H1 (cell line): ENCODE data around the gene ROR1. TPM values are rescaled to one million over a fixed set of nuclear protein-coding genes. Genes with fewer than 3 reads are reported as not detected.
A peak's percentile ranks its signal among the peaks of the same experiment; 100 is the strongest.

ENCODE experiments used
- CTCF ChIA-PET: fragments of 300-600 bp; sonication (Branson Sonifier 250); formaldehyde crosslinking; loops from one replicate; lab custom pipeline; 2021; ENCODE audit not compliant: partially characterized antibody; lab: Charles Lee
- POLR2A ChIA-PET: fragments of 300-600 bp; sonication (Branson Sonifier 250); formaldehyde crosslinking; loops from one replicate; lab custom pipeline; 2021; ENCODE audit warnings: inconsistent platforms; ENCODE audit not compliant: partially characterized antibody; lab: Charles Lee
- DNase-seq, 2 experiments: peaks; one replicate each; pipeline versions ENCODE4 v3.0.0 to v3.0.0-alpha.2; 2010 to 2022; ENCODE audit warnings: low spot score in 2 of 2, low read depth in 1 of 2, mixed read lengths in 1 of 2
- FAIRE-seq: peaks from 2 replicates; lab custom pipeline; 2011; peaks lifted over from hg19 to GRCh38; lab: Jason Lieb, UNC
- H2AFZ ChIP-seq: 2 replicates; pipeline ENCODE4 v1.8.1; 2012; ENCODE audit warnings: low read length, inconsistent platforms
- H2AK5ac ChIP-seq: 2 replicates; pipeline ENCODE4 v1.6.1; 2013; ENCODE audit warnings: low read depth, low read length
- H2BK120ac ChIP-seq: replicated peaks from 2 replicates; pipeline ENCODE3; 2013; ENCODE audit warnings: low read depth, low read length, inconsistent platforms
- H2BK12ac ChIP-seq: 2 replicates; pipeline ENCODE4 v1.6.1; 2013; ENCODE audit warnings: low read depth, low read length
- H2BK15ac ChIP-seq: 2 replicates; pipeline ENCODE4 v1.6.1; 2013; ENCODE audit warnings: low read length
- H2BK20ac ChIP-seq: 2 replicates; pipeline ENCODE4 v1.6.1; 2013; ENCODE audit warnings: low read length
- H2BK5ac ChIP-seq: 2 replicates; pipeline ENCODE4 v1.6.1; 2013; ENCODE audit warnings: low read depth, low read length
- H3K14ac ChIP-seq: 2 replicates; pipeline ENCODE4 v1.6.1; 2013; ENCODE audit warnings: inconsistent platforms; ENCODE audit not compliant: insufficient read length
- H3K18ac ChIP-seq: 2 replicates; pipeline ENCODE4 v1.6.1; 2013; ENCODE audit warnings: low read length; ENCODE audit errors: extremely low read depth
- H3K23ac ChIP-seq: 2 replicates; pipeline ENCODE4 v1.6.1; 2013; ENCODE audit warnings: inconsistent platforms; ENCODE audit not compliant: insufficient read length
- H3K23me2 ChIP-seq: 2 replicates; pipeline ENCODE4 v1.6.1; 2013; ENCODE audit warnings: low read depth, low read length
- H3K27ac ChIP-seq: 2 replicates; pipeline ENCODE4 v1.6.1; 2011; ENCODE audit warnings: low read depth, low read length, inconsistent platforms
- H3K27me3 ChIP-seq, 4 experiments: replicated peaks in 1 of 4; 1 replicate in 1 of 4; 2 replicates in 3 of 4; pipeline versions ENCODE4 v1.6.1 to v1.8.1; 2011 to 2013; ENCODE audit warnings: low read length in 3 of 4, mild to moderate bottlenecking in 3 of 4, inconsistent platforms in 2 of 4, mixed read lengths in 2 of 4, moderate library complexity in 1 of 4; ENCODE audit not compliant: control insufficient read depth in 3 of 4, insufficient read depth in 3 of 4; ENCODE audit errors: extremely low read depth in 1 of 4
- H3K36me3 ChIP-seq, 4 experiments: 2 replicates each; pipeline versions ENCODE4 v1.6.1 to v1.8.1; 2011 to 2013; ENCODE audit warnings: mild to moderate bottlenecking in 4 of 4, low read length in 3 of 4, moderate library complexity in 2 of 4, control low read depth in 1 of 4, inconsistent platforms in 1 of 4; ENCODE audit not compliant: insufficient read depth in 4 of 4, control insufficient read depth in 2 of 4
- H3K4ac ChIP-seq: replicated peaks from 2 replicates; pipeline ENCODE3; 2013; ENCODE audit warnings: low read length, low read depth, mixed read lengths, inconsistent platforms; ENCODE audit not compliant: insufficient read length
- H3K4me1 ChIP-seq, 4 experiments: replicated peaks in 1 of 4; 1 replicate in 1 of 4; 2 replicates in 3 of 4; pipeline versions ENCODE4 v1.6.1 to v1.8.1; 2011 to 2013; ENCODE audit warnings: low read length in 3 of 4, inconsistent platforms in 2 of 4, mixed read lengths in 1 of 4; ENCODE audit not compliant: insufficient read depth in 4 of 4, control insufficient read depth in 3 of 4
- H3K4me2 ChIP-seq, 2 experiments: 2 replicates each; pipeline versions ENCODE4 v1.6.1 to v1.8.1; 2011 to 2013; ENCODE audit warnings: low read depth in 2 of 2, low read length in 2 of 2, control low read depth in 1 of 2, inconsistent platforms in 1 of 2, mild to moderate bottlenecking in 1 of 2; ENCODE audit not compliant: insufficient read depth in 1 of 2
- H3K4me3 ChIP-seq, 4 experiments: fragments of 200-600, 300-600 bp in 1 of 4; sonication (generic), shearing (Covaris generic), sonication (Bioruptor Twin) in 1 of 4; 2 replicates each; pipeline versions ENCODE4 v1.5.1 to v1.8.1; 2011 to 2016; ENCODE audit warnings: low read length in 4 of 4, low read depth in 3 of 4, control low read depth in 2 of 4, inconsistent platforms in 2 of 4, mild to moderate bottlenecking in 2 of 4, mixed read lengths in 1 of 4, moderate library complexity in 1 of 4; ENCODE audit not compliant: insufficient read depth in 2 of 4; ENCODE audit errors: extremely low read depth in 1 of 4
- H3K56ac ChIP-seq: replicated peaks from 2 replicates; pipeline ENCODE3; 2013; ENCODE audit warnings: low read depth, mild to moderate bottlenecking, mixed read lengths, low read length, inconsistent platforms; ENCODE audit not compliant: insufficient read length
- H3K79me1 ChIP-seq: 2 replicates; pipeline ENCODE4 v1.6.1; 2013; ENCODE audit warnings: low read depth, low read length, control low read depth
- H3K79me2 ChIP-seq, 2 experiments: 2 replicates each; pipeline versions ENCODE4 v1.6.1 to v1.8.1; 2012 to 2013; ENCODE audit warnings: low read length in 2 of 2, mild to moderate bottlenecking in 2 of 2, inconsistent platforms in 1 of 2; ENCODE audit not compliant: insufficient read depth in 2 of 2, control insufficient read depth in 1 of 2
- H3K9ac ChIP-seq, 4 experiments: replicated peaks in 1 of 4; 1 replicate in 1 of 4; 2 replicates in 3 of 4; pipeline versions ENCODE4 v1.6.1 to v1.8.1; 2011 to 2013; ENCODE audit warnings: low read depth in 3 of 4, low read length in 3 of 4, control low read depth in 2 of 4, mild to moderate bottlenecking in 2 of 4, moderate library complexity in 2 of 4, inconsistent platforms in 1 of 4; ENCODE audit errors: extremely low read depth in 1 of 4
- H3K9me3 ChIP-seq, 2 experiments: 2 replicates each; pipeline versions ENCODE4 v1.6.1 to v1.8.1; 2012 to 2013; ENCODE audit warnings: mild to moderate bottlenecking in 2 of 2, moderate library complexity in 2 of 2, control low read depth in 1 of 2, inconsistent platforms in 1 of 2, low read depth in 1 of 2, low read length in 1 of 2, mixed read lengths in 1 of 2; ENCODE audit not compliant: insufficient read depth in 2 of 2
- H4K20me1 ChIP-seq, 2 experiments: replicated peaks in 1 of 2; 2 replicates each; pipeline versions ENCODE3 to v1.8.1; 2011 to 2013; ENCODE audit warnings: inconsistent platforms in 2 of 2, low read length in 2 of 2, mild to moderate bottlenecking in 1 of 2; ENCODE audit not compliant: insufficient read depth in 2 of 2, control insufficient read depth in 1 of 2
- H4K5ac ChIP-seq: 2 replicates; pipeline ENCODE4 v1.6.1; 2013; ENCODE audit warnings: low read length, low read depth, mixed read lengths, inconsistent platforms; ENCODE audit not compliant: insufficient read length
- H4K8ac ChIP-seq: 2 replicates; pipeline ENCODE4 v1.8.0; 2013; ENCODE audit warnings: mild to moderate bottlenecking, moderate library complexity, low read length, inconsistent platforms; ENCODE audit not compliant: insufficient read depth; ENCODE audit errors: extremely low read depth
- H4K91ac ChIP-seq: replicated peaks from 2 replicates; pipeline ENCODE3; 2013; ENCODE audit warnings: low read length, mixed read lengths, inconsistent platforms; ENCODE audit not compliant: insufficient read length
- ASH2L ChIP-seq: fragments of 200-600, 300-600 bp; sonication (generic); IDR thresholded peaks from one replicate; pipeline ENCODE4 v1.7.1; 2017; ENCODE audit warnings: low read length
- BRCA1 ChIP-seq: IDR thresholded peaks from 2 replicates; pipeline ENCODE4 v1.6.1; 2012; ENCODE audit warnings: low read depth, low read length, improper control_type of control experiment
- CBX5 ChIP-seq: fragments of 300-800, 300-1000 bp; sonication (generic); IDR thresholded peaks from 2 replicates; pipeline ENCODE4 v1.7.1; 2016; ENCODE audit warnings: antibody characterized with exemption, low read length, low read depth
- EGR1 ChIP-seq: IDR thresholded peaks from 2 replicates; pipeline ENCODE4 v1.6.1; 2011; ENCODE audit warnings: low read depth, low read length, borderline replicate concordance
- EP300 ChIP-seq, 2 experiments: IDR thresholded peaks; 1 replicate in 1 of 2; 2 replicates in 1 of 2; pipeline ENCODE4 v1.6.1; 2011 to 2012; ENCODE audit warnings: low read depth in 2 of 2, low read length in 2 of 2, mild to moderate bottlenecking in 2 of 2, borderline replicate concordance in 1 of 2, inconsistent platforms in 1 of 2, moderate library complexity in 1 of 2
- HDAC6 ChIP-seq: IDR thresholded peaks from one replicate; pipeline ENCODE4 v1.7.1; 2012; ENCODE audit warnings: low read depth, mild to moderate bottlenecking, inconsistent platforms, low read length, moderate library complexity
- RBBP5 ChIP-seq: IDR thresholded peaks from 2 replicates; pipeline ENCODE4 v1.7.1; 2012; ENCODE audit warnings: low read depth, mild to moderate bottlenecking, inconsistent platforms, low read length, moderate library complexity, borderline replicate concordance
- SAP30 ChIP-seq: fragments of 300-600 bp; sonication (generic); IDR thresholded peaks from 2 replicates; pipeline ENCODE4 v1.7.1; 2012; ENCODE audit warnings: low read length, moderate library complexity, mild to moderate bottlenecking, inconsistent platforms; ENCODE audit not compliant: insufficient read depth, insufficient replicate concordance
- SIRT6 ChIP-seq: IDR thresholded peaks from one replicate; pipeline ENCODE4 v1.7.1; 2012; ENCODE audit warnings: low read length, inconsistent platforms
- TAF7 ChIP-seq: optimal IDR thresholded peaks from 2 replicates; pipeline ENCODE3; 2011; ENCODE audit warnings: low read depth, mild to moderate bottlenecking, inconsistent platforms, low read length, moderate library complexity, borderline replicate concordance
- TBP ChIP-seq: IDR thresholded peaks from 2 replicates; pipeline ENCODE4 v1.6.1; 2011; ENCODE audit warnings: low read depth, low read length, improper control_type of control experiment
- ZNF274 ChIP-seq: IDR thresholded peaks from 2 replicates; pipeline ENCODE4 v1.7.0; 2012; ENCODE audit warnings: low read length, borderline replicate concordance; ENCODE audit errors: extremely low read depth
- whole genome bisulfite sequencing, 2 experiments: shearing (Covaris generic) in 1 of 2; methylation state at CpG; one replicate each; pipeline versions ENCODE4 v1.1.6 to v1.1.7; 2013 to 2015; ENCODE audit warnings: low lambda C conversion rate in 2 of 2, mixed read lengths in 2 of 2, inconsistent platforms in 1 of 2, low coverage in 1 of 2, missing lambda C conversion rate in 1 of 2; ENCODE audit not compliant: insufficient replicate concordance in 2 of 2, insufficient coverage in 1 of 2, insufficient read length in 1 of 2; ENCODE audit errors: extremely low coverage in 1 of 2, missing lambda C conversion rate in 1 of 2; 5-methylcytosine and 5-hydroxymethylcytosine counted together
- polyA plus RNA-seq, 7 experiments: library from polyadenylated mRNA; depleted of rRNA in 3 of 7; stranded (reverse) in 5 of 7; unstranded in 2 of 7; fragments of >200 nt in 5 of 7; fragments of 200-250 nt in 2 of 7; gene quantifications; 1 replicate in 5 of 7; 2 replicates in 1 of 7; 4 replicates in 1 of 7; pipeline versions ENCODE4 v1.2.1 to v1.2.3, GENCODE V29; 2011 to 2013; ENCODE audit warnings: missing spikeins in 2 of 7, mixed read lengths in 2 of 7
- total RNA-seq: library from RNA; stranded (reverse); fragmentation: NEBNext Ultra II Directional; extraction: Animal tissue kit (Norgen Biotek cat#: 25700); gene quantifications from 2 replicates; pipeline ENCODE4 v1.2.1, GENCODE V29; 2021

Gene ROR1
- total and polyA plus RNA-seq, 2 of the 8 experiments (the other 6 are each of a cell fraction or from before 2014, with no cell fraction given): 33.6 to 73.6 TPM

GRCh38 chr1:63817152-63817667, 43.4 kb downstream of the ROR1 start:
- CTCF ChIA-PET: interaction anchor here (0.6 to 1.3 kb wide), 3 partner anchors 11 to 103 kb away, joined by 3 read pairs; no protein-coding TSS in a partner anchor
- H3K23me2 ChIP-seq: no peaks in the 10 kb centered on the region
- no peak overlapping the region for H2BK120ac ChIP-seq
- H4K20me1 ChIP-seq: peaks cover 4 to 18% of the 10 kb centered on the region in 2 experiments
- peak overlapping the region in 1 of 2 experiments; percentile 33; a peak in 1 of 4 replicates for H3K4me2 ChIP-seq
- peaks cover 0 to 25% (median 2%) of the 10 kb centered on the region in 4 experiments; a peak in 4 of 8 replicates for H3K36me3 ChIP-seq
- H2BK12ac ChIP-seq: no peak overlapping the region
- no peak overlapping the region for H3K4ac ChIP-seq
- H3K27ac ChIP-seq: no peak overlapping the region
- H4K8ac ChIP-seq: no peak overlapping the region
- H2BK15ac ChIP-seq: no peak overlapping the region
- H3K9ac ChIP-seq: no peak overlapping the region
- no peak for DNase-seq
- WGBS, 2 experiments: 72% methylated on average over 5 of the region's 5 CpGs; no CpG with 5 or more reads in 1 of the 2 experiments
- POLR2A ChIA-PET: interaction anchor here (0.5 to 1.7 kb wide), 3 partner anchors 12 to 487 kb away, joined by 3 to 5 read pairs (median 3); no protein-coding TSS in a partner anchor
- peaks cover 0 to 24% (median 7%) of the 10 kb centered on the region in 4 experiments; a peak in 4 of 7 replicates for H3K4me1 ChIP-seq
- peaks cover 21 to 29% of the 10 kb centered on the region in 2 experiments for H3K9me3 ChIP-seq
- H3K79me2 ChIP-seq: peaks cover 44 to 100% of the 10 kb centered on the region in 2 experiments
- no peak overlapping the region for H2BK5ac ChIP-seq
- H4K5ac ChIP-seq: no peak overlapping the region
- H3K18ac ChIP-seq: 0 out of 2 replicates have a peak overlapping the region, but pooled peaks have one; percentile 9
- H3K14ac ChIP-seq: no peak overlapping the region
- H2AFZ ChIP-seq: no peak overlapping the region
- H3K27me3 ChIP-seq: no peaks in the 10 kb centered on the region
- no peak overlapping the region for H2BK20ac ChIP-seq
- H4K91ac ChIP-seq: no peak overlapping the region
- peaks cover 11% of the 10 kb centered on the region; the same call in 1 of the 2 replicates for H3K79me1 ChIP-seq
- no peak for FAIRE-seq
- no peak overlapping the region for H2AK5ac ChIP-seq
- no peak overlapping the region for H3K4me3 ChIP-seq
- H3K23ac ChIP-seq: no peak overlapping the region
- H3K56ac ChIP-seq: no peak overlapping the region
- no peak for TF ChIP-seq RBBP5
- TF ChIP-seq BRCA1: no peak
- no peak for TF ChIP-seq SAP30
- no peak for TF ChIP-seq TBP
- no peak for TF ChIP-seq SIRT6
- TF ChIP-seq EP300 (IDR thresholded peaks at IDR 0.05; ENCODE audit: borderline replicate concordance in 1 of 2, low read depth in 2 of 2, low read length in 2 of 2): no peak
- TF ChIP-seq HDAC6: no peak
- no peak for TF ChIP-seq EGR1
- no peak for TF ChIP-seq ASH2L
- no peak for TF ChIP-seq CBX5
- TF ChIP-seq TAF7: no peak
- no peak for TF ChIP-seq ZNF274
